HK-2 (cell line): ENCODE measurements around the gene DCAKD.

Source experiments
- DNase-seq: peaks from one replicate; pipeline ENCODE4 v3.0.0-alpha.2; 2018; ENCODE audit not compliant: unreplicated experiment

Gene DCAKD

DNA sequence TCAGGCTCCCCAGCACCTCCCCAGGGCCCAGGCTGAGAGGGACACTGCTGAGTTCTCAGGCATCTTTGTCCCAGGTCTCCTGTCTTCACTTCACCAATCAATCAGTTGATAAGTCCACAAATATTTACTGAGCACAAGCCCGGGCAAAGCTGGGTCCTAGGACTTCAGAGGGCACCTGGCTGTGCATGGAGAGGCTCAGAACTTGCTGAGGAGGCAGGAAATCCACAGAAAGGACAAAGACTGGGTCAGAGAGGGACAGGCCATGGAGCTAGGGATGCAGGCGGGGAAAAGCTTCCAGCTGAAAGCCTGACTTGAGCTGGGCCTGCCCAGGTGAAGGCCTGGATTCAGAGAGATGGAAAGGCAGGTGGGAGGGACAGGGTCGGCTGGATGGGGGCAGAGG, 50.1 kb downstream of the DCAKD start:
- DNase-seq: no peak

DNA sequence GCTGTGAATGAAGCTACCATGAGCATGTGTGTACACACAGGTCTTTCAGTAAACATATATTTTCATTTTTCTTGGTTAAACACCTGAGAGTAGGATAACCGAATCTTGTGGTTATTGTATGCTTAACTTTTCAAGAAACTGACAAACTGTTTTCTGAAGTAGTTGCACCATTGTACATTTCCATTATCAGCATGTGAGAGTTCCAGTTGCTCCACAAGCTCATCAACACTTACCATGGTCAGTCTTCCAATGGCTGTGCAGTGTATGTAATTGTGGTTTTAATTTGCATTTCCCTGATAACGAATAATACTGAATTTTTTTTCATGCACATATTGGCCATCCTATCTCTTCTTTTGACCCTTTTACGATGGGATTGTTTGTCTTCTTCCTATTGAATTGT, 52.0 kb downstream of the DCAKD start:
- DNase-seq: no peak

DNA sequence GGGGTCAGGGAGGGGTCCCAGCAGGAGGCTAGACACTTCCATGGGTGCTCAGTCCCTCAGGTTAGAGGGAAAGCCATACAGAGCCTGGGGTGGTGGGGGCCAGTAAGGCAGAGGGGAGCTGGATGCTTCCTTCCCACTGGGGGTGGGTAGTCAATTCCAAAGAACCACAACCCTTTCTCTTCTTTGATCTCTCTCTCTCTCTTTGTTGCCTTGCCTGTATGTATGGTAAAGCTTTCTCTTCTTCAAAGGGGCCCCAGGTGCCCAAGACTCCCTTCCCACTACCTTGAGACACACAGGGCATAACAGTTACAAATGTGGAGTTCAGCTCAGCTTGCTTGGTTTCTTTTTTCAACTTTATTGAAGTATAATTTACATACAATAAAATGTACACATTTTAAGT, 52.8 kb downstream of the DCAKD start:
- no peak for DNase-seq

DNA sequence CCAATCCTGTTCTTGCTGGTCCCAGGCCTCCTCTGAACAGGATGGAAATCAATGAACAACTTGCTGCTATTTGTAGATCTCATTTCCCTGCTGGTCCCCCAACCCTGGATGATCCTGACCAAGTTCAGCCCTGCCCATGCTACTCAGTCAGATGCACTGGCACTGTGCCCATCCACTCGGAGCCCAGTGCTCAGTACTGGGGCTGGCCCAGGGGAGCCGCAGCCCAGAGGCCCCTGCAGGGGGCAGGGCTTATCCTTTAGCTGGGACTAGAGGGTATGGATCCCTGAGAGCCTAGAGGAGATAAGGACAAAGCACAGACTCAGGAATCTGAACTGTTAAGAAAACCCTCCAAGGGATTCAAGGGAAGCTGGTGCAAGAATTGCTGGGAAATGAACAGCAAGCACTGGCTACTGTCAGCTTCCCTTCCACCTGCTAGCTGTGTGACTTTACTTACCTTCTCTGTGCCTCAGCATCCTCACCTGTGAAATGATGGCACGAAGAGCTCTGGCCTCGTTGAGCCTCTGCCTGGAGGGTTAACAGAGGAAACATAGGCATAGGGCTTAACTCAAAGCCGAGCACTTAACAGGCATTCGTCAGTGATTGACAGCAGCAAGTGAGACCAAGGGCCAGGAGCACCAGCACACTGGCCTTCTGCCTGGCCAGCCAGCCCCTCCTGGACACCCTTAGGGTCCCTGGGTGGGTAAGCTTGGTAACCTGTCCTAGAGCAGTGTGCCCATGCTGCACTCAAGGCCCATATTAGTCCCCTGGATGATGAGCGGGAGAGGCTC, 53.5 kb downstream of the DCAKD start:
- no peak for DNase-seq

DNA sequence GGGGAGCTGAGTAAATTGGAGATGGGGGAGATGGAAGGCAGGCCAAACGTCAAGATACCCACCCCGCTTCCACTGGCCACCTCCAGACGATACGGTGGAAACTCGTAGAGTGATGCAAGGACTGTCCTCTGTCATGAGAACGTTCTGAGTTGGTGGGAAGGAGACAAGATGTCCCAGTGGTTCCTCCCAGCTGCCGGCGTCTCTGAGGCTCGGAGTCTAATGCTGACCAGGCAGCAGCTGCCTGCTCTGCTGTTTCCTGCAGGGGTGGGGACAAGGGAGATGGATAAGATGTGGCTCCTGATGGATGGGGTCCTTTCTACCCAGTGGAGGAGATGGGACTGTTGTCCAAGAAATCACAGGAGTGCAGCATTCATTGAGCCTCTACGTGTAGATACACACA, 55.1 kb downstream of the DCAKD start:
- no peak for DNase-seq

DNA sequence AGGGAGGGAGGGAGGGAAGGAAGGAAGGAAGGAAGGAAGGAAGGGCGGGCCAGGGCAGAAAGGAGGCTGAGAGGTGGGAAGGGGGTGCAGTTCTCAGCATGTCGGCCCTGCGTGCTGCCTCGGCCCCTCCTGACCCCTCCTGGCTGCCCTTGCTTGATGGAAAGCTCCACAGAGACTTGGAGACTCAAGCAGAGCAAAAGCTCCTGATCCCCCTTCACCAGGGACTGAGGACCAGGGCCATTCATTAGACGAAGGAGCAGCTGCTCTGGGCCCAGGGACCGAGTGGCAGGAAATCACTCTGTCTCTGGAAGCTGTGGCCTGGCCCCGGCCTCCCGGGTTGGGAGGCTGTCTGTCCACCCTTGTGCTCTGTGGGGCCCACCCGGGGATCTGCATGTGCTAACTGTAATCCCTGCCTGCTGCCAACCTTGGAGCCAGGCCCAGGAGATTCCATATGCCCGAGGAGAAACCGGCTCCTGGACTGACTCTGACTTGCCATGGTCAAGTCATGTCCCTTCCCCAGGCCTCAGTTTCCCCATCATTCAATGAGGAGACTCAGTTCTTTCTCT, 55.9 kb downstream of the DCAKD start:
- DNase-seq: no peak

DNA sequence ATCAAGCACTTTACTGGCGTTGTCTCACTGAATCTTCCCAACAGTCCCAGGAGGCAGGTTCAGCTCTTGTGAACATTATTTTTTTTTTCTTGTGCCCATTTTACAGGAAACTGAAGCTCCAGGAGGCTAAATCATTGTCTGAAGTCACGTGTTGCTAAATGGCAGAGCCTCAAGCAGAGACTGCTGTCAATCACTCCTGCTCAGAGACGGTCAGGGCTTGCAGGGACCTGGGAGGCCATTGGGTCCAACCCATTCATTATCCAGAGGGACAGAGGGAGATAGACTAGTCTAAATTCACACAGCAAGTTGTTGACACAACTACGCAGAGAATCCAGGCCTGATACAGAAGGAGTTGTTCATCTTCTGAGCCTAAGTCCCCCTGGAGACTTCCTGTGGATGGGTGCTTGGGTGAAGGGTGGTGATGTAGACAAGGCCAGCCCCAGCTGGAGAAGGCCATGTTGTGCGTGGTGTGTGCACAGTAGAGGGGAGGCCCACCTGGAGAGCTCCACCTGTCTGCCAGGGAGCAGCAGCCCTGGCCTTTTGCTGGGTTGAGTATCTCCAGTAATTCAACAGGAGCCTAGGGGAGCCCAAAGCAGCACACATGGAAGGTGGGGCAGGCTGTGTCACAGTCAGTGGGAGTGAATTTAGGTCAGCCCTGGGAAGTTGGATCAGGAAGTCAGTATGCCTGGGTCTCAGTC, 59.0 kb downstream of the DCAKD start:
- DNase-seq: no peak

DNA sequence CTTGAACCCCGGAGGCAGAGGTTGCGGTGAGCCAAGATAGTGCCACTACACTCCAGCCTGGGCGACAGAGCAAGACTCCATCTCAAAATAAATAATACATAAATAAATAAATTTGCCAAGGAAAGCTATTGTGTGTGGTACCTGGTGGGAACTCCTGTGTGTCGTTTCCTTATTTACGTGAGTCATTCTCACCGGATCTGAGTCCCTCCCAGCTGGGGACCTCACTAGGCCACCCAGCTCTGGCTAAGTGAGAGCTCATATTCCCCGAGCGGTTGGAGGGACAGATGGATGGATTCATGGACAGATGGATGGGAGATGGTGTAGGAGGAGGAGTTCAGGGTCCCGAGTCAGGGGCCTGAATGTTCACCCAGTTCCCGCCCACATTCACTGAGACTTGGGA, 60.4 kb downstream of the DCAKD start:
- DNase-seq: no peak

DNA sequence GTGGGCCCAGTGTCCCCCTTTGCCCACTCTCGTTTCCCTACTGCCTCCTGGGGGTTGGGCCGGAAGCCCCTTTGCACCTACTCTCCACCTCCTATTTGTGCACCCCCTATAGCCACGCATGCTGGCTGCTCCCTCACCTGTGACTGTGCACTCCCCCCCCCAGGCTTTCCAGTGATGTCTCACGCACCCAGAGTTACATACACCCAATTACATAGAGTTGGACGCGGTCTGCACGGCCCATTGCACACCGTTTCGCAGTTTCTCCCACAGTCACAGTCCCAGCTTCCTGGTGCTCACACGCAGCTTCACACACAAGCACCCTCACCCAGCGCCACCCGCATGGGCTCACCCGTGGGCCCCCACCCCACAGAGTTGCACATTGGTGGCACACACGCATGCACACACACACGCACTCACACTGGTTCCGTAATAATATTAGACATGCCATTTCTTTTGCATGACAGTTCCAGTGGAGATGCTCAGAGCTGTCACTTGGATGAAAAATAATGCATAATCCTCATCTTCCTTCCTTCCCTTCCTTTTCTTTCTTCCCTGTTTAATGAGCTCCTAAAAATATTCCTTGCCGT, 61.8 kb downstream of the DCAKD start:
- DNase-seq: no peak

DNA sequence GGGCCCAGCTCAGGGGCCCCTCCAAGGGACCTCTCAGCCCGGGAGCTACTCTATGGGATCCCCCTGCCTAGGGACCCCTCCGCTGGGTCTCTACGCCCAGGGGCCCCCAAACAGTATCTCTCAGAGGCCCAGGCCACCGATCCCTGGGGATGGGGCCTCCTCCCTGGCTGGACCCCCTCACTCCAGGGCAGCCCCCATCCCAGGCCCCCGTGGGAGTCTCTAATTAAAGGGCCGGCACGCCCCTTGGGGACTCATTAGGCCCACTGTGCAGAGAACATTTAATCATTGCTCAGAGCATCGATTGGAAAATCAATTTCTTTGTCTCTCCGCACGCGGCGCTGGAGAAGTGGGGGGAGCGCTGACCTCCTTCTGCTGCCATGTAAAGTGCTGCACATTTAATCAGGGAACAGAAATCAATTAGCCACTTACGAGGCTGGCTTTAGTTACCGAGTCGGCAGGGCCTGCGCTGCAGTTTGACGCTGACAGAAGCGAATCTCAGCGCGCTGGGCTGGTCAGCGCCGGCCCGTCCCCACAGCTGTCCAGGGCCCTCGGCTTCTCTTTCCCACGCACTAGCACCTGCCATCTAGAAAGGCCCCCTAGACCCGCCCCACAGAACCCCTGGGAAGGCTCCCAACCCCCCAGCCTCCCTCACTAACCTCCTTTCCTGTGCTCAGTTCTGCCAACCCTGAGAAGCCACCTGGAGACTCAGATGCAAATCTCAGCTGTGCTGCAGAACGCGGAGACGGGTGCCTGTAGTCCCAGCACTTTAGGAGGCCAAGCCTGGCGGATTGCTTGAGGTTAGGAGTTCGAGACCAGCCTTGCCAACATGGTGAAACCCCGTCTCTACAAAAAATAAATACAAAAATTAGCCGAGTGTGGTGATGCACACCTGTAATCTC, 63.1 kb downstream of the DCAKD start:
- no peak for DNase-seq

DNA sequence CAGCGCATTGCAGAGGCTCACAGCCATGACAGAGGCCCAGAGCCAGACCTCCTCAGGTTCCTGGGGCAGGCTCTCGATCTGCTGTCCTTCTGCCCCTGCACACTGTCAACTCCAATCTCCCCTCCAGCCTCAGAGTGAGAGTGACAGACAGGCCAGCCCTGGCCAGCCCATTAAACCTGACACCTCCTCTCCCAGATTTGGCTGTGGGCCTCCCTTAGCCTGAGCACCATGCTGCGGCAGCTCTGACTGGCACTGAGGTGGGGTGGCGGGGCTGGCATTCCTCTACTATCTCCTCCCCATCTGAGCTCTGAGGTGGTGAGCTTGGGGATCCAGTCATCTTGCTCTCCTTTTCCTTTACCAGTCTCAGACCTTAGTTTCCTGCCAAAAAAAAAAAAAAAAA, 67.9 kb downstream of the DCAKD start:
- no peak for DNase-seq

DNA sequence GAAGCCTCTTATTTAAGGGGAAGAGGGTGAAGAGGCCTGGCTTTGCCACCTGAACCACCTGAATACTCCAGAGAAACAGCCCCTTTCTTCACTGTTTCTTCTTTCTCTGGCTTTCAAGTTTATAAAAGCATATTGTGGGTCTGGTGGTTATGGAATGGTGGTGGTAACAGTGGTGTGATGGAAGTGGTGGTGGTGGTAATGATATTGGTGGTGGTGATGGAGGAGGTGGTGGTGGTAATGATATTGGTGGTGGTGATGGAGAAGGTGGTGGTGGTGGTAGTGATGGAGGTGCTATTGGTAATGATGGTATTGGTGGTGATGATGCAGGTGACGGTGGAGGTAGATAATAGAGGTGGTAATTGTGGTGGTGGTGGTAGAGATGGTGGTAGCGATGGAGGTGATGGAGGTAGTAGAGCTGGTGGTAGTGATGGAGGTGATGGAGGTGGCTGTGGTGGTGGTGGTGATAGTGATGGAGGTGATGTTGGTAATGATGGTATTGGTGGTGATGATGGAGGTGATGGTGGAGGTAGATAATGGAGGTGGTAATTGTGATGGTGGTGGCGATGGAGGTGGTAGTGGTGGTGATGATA, 69.2 kb downstream of the DCAKD start:
- DNase-seq: no peak

DNA sequence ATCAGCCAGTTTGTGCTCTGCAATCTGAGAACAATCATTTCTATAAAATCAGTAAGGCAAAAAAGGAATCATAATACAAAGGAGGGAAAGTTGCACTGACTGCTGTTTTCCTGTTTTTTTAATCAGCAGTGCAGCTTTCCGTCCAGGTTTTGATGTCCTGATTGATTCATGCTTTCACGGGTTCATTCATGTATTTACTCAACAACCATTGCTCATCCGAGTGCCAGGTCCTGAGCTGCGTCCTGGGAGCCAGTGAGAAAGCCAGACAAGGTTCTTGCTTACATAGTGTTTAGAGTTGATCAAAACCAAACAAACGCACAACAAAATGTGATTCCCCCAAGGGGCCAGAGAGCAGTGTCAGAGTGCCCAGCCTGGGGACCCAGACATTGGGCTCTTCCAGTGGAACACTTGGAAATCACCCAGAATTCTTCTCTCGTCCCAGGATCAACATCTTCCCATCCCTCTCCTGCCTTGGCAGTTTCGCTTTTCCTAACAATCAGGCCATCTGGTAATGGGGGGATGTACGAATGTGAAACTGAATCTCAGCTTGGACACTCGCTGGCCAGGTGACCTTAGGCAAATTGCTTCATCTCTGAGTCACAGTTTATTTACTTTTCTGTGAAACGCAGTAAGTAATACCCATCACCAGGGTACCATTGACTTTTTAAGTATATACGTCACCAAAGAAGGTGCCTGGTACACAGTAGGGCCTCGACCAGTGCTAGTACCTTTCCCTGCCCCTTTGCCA, 70.0 kb downstream of the DCAKD start:
- DNase-seq: no peak

DNA sequence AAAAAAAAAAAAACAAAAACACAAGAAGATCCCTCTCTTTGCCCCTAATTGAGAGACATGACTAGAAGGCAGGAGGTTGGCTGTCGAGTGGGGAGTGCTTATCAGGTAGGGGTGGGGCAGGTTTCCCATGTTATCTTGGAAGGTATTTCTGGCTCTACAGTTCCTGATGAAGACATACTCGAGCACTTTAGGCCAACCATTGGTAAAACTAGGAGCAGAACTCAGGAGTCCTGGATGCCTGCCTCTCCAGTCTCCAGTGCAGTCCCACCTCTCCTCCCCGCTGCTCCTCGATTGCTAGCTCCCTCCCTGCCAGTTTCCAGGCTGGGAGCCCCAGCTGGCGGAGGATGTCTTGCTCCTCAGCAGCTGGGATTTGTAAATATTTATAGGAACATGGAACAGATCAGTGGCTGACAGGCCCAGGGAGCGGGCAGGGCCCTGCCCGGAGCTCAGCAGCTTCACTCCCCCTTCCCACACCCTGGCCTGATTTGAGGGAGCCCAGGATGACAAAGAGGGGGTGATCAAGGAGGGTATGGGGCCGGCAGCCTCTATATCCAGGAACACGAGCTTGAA, 71.9 kb downstream of the DCAKD start:
- no peak for DNase-seq

DNA sequence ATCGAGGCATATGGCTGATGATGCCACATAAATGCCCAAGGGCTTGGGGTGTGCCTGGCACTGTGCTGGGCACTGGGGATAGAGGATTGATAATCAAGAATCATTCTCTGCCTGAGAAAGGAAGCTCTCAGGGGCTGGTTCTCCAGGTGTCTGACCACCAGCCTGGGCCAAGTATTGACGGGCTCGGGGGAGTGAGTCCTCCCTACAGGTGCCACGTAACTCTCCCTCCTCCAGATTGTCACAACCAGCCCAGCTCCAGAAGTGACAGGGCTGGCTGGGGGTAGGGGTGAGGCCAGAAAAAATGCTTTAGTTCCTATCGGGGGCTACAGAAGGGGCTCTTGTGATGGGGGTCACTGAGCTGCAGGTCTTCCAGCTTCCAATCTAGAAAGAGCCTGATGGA, 72.6 kb downstream of the DCAKD start:
- DNase-seq: no peak

DNA sequence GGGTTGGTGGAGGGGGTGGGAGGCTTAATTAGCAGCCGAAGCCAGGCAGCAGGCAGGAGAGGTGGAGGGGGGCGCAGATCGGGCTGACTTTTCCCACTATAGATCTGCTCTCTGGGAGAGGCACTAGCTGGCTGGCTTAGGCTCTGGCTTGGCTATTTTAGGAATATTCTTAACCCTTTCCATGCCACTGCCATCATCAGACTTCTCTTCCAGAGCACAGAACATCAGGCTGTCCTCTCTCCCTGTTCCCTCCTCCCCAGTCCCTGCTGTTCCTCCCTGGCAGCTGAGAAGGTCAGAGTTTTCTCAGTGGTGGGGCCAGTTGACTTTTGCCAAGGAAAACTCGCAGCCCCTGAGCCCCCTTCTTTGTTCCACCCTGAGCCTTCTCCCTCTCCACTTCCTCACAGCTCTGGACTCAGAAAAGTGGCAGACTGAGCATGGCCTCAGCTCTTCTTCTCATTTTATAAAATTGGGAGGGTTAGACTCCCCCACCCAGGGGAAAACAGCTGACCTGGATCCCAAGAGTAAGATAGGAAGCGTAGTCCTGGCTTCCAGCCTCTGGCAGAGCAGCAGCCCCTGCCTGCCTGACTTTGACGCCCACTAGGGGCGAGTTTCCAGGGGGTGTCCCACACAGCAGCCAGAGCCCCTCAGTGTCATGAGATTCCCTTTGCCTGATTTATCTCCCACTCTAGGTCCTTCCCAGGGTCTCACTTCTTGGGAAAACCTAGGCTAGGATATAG, 73.5 kb downstream of the DCAKD start:
- DNase-seq: no peak

DNA sequence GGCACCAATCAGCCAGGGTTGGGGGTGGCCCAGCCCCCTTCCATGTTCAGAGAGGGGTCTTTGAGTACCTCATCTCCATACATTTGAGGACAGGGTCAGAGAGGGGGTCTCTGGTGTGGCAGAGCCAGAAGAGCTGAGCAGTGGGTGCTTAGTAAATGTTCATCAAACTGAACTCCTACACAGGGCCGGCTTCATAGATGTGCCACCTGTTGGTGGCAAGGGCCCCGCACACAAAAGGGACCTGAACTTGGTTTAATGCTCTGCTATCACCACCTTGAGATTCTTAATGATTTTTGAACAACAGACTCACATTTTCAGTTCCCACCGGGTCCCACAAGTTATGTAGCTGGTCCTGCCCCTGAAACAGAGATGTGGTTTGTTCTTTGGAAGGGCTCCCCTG, 74.4 kb downstream of the DCAKD start:
- no peak for DNase-seq

DNA sequence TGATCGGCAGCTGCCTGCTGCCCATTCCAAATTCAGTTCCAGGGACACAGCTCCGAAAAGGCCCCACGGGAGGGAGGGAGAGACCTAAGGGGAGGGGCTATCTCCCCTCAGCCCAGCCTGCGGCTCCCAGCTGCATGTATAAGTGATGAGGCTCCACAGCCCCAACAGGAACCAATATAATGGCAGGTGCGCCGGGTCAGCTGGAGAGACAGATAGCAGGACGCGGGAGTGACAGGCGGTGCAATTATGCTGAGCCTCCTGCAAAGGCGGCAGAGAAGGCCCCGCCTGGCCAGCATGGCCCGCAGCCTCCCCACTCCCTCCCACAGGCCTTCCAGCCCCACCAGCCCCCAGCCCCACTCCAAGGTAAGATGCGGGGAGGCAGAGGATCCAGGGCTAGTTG, 75.2 kb downstream of the DCAKD start:
- no peak for DNase-seq
